GM18498 (cell line): ENCODE measurements around the gene SHROOM3.

Source experiments
- ATAC-seq: cut with Tn5 transposase; IDR thresholded peaks from one replicate; pipeline ENCODE4 v1.9.1; 2021; ENCODE audit warnings: mild to moderate bottlenecking, moderate library complexity; ENCODE audit not compliant: unreplicated experiment

The SHROOM3 gene

DNA sequence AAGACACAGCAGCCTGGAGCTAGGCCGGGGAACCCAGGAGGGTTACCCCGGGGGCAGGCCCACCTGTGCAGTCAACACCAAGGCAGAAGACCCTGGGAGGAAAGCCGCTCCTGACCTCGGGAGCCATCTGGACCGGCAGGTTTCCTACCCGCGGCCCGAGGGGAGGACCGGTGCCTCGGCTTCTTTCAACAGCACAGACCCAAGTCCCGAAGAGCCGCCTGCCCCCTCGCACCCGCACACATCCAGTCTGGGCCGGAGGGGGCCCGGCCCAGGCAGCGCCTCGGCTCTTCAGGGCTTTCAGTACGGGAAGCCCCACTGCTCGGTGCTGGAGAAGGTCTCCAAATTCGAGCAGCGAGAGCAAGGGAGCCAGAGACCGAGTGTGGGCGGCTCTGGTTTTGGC, 305.2 kb downstream of the SHROOM3 start:
- no peak for ATAC-seq

DNA sequence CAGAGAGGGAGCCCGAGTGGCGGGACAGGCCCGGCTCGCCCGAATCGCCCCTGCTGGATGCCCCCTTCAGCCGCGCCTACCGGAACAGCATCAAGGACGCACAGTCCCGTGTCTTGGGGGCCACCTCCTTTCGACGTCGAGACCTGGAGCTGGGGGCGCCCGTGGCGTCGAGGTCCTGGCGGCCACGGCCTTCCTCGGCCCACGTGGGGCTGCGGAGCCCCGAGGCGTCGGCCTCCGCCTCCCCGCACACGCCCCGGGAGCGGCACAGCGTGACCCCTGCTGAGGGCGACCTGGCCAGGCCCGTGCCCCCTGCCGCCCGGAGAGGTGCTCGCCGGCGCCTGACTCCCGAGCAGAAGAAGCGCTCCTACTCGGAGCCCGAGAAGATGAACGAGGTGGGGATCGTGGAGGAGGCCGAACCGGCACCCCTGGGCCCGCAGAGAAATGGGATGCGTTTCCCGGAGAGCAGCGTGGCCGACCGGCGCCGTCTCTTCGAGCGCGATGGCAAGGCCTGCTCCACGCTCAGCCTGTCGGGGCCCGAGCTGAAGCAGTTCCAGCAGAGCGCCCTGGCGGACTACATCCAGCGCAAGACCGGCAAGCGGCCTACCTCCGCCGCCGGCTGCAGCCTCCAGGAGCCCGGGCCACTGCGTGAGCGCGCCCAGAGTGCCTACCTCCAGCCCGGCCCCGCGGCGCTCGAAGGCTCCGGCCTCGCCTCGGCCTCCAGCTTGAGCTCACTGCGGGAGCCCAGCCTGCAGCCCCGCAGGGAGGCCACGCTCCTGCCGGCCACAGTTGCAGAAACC, 306.0 kb downstream of the SHROOM3 start:
- ATAC-seq = no peak

DNA sequence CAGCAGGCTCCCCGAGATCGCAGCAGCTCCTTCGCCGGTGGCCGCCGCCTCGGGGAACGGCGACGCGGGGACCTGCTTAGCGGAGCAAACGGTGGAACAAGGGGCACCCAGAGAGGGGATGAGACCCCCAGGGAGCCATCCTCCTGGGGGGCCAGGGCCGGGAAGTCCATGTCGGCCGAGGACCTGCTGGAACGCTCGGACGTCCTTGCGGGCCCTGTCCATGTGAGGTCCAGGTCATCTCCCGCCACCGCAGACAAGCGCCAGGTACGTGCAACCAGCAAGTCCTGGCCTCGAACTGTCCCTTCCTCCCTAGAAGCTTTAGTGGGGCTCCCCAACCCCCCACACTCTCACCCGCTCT, 306.6 kb downstream of the SHROOM3 start:
- ATAC-seq = no peak

DNA sequence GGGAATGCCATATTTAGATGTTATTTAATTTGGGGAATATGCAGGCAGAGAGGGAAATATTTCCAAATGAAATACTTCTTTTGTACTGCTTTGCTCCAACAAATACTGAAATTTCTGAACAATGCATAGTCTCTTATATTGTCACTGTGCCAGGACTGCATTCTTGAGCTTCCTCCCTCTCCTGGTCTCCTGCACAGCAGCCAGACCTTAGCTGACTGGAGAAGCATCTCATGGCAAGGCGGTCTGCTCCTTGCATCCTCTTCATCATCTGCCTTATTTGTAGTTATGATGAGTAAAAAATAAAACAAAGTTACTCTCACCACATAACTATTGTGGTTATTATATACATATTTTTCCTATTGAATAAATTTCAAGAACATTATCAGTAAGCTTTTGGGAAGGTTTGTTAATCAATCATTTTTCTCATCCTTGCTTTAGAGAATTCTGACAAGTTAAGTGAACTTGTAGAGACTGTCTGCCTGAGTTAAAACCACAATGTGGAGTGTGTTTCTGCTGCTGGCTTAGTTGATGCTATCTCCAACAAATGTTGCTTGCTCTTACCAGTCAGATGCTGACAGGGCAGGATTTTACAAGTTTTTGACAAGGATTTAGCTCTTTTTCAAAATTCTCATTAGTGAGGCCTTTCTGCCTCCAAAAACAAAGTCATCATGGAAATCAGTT, 309.4 kb downstream of the SHROOM3 start:
- ATAC-seq = no peak

DNA sequence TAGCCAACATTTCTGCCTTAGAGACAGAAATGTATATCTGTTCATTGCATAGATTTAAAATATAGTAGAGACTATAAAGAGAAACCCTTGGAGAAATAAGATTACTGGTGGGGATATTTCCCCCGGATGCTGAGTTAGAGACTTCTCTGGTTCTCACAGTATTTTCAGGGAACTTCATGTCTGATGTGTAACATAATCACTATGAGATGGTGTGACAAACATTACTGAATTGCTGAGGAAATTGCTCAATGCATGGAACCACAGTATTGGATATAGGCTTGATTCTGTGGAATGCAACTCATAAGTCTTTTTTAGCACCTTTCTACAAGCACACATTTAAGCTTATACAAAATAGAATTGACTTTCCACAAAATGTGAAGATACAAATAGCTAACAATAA, 310.2 kb downstream of the SHROOM3 start:
- ATAC-seq = no peak

DNA sequence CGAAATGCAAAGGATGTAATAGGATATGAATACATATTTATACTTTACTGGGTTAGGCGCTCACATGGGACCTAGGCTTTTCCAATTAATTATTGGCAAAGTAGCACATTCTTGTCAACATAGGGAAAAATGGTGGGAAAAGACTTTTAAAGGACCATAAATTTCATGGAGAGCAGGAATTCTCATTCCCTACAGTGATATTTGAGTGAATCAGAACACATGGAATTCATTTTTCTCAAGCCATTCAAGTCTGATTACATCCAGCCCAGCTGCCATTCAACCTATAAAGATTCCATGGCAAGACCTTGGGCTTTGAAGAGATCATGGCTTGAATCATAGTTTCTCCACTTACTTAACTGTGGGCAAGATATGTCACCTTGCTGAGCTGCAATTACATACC, 312.5 kb downstream of the SHROOM3 start:
- ATAC-seq = no peak

DNA sequence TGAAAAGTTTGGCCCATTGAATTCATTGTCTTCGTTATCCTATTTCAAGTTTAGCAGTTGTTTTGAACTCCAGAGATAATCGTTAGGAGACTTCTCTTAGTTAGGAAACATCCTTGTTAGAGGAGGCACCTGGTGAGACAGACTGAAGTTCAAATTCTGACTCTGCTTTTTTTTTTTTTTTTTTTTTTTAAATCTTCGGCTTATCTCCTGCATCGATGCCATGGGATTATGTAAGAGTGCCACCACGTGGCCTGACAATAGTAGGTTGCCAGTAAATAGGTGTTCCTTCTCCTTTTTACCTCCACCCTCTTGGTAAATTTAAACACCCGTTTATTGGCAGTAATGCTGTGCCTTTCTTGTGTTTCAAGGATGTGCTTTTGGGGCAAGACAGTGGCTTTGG, 313.6 kb downstream of the SHROOM3 start:
- no peak for ATAC-seq

DNA sequence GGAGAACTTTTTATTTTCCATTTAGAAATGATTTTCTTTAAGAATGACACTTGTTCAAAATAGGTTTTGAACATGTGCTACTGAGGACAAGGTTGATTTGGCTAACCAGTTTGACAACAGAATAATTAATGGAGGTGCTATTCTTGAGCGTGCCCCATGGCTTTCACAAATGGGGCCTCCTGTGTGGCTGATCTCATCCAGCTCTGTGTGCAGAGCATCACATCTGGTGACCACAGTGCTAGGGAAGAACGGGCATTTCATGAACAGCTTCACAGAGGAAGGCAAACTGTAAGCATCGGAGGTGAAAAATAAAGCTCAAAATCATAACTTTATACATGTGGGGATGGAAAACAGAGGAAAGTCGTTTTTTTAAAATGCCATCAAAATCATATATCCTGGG, 314.3 kb downstream of the SHROOM3 start:
- ATAC-seq = no peak

DNA sequence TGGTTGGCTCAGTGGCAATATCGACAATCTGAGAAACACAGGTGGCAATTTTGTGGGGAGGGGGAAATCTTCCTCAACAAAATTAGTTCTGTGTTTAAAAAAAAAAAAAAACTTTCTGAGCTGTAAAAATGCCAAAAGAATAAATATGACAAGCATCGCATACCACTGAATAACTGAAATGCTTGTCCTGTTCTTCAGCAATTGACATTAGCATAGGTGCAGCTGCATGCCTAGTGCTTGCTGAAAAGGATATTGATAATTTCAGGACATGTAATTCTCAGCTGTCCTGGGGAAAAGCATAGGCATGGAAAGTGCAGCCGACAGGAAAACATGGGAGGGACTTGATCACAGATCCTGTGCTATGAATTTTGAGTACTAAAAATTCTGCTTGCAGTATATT, 315.7 kb downstream of the SHROOM3 start:
- ATAC-seq = no peak

DNA sequence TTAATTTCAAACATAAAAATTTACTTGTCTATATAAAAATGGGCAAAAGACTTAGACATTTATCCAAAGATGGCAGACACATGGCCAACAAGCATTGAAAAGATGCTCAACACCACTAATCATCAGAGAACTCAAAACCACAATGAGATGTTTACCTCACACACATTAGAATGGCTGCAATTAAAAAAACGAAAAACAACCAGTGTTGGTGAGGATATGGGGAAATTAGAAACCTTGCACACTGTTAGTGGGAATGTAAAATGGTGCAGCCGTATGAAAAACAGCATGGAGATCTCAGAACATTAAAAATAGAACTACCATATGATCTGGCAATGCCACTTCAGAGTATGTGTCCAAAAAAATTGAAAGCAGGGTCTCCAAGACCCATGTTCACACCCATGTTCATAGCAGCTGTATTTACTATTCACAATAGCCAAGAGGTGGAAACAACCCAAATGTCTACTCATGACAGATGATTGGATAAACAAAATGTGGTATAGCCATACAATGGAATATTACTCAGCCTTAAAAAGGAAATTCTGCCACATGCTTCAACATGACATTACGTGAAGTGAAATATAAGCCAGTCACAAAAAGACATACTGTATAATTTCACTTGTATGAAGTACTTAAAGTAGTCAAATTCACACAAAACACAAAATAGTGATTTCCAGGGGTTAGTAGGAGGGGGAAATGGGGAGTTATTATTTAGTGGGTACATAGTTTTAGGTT, 316.7 kb downstream of the SHROOM3 start:
- ATAC-seq = no peak

DNA sequence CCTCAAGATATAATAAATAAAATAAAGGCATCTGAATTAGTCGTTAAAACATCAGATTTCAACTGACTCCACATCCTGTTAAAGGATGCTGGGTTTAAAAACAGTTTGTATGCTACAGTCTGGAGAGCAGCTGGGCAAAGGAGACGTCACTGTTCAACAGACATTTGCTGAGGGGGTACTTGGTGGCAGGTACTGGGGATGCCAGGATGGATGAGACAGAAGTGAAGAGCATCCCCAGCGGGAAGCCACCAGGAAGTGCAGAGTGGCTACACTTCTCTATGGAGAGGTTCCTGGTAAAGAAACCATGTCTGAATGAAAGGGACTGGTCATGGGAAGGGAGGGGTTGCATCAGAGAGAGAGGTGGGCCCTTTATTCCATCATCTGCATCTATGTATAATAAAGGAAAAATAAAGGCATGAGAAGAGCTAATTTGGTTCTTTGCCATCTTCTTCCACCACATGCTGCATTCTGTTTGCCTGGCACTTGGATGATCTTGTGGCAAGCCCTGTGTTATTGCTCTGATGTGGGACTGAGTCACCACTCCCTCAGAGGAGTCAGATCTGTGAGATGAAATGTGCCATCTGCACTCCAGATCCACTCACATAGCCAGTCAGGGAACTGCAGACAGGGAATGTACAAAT, 318.0 kb downstream of the SHROOM3 start:
- no peak for ATAC-seq

DNA sequence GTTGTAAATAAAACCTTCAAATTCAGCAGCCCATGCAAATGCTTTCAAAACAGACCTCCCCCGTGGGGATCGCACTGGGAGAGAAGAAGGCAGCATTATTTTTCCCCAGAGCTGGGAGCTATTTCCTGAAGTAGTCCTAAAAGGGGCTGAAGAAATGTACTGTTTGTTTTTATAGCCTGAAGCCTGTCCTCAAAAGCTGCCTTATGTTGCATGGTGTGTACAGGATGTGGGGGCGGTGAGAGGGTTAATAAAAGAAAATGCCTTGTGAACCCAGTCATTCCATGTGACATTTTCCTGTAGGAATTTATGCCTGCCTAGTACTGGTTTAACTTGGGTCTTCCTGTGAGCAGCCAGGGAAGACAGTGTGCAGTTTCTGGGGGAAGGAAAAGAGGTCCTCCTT, 318.8 kb downstream of the SHROOM3 start:
- no peak for ATAC-seq

DNA sequence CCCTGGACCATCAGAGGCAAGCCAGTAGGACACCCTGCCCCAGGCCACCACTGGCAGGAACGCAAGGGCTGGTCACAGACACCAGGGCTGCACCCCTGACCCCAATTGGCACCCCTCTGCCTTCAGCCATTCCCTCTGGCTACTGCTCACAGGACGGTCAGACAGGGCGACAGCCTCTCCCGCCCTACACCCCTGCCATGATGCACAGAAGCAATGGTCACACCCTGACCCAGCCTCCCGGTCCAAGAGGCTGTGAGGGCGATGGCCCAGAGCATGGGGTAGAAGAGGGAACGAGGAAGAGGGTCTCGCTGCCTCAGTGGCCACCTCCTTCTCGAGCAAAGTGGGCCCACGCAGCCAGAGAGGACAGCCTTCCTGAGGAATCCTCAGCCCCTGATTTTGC, 319.4 kb downstream of the SHROOM3 start:
- no peak for ATAC-seq

DNA sequence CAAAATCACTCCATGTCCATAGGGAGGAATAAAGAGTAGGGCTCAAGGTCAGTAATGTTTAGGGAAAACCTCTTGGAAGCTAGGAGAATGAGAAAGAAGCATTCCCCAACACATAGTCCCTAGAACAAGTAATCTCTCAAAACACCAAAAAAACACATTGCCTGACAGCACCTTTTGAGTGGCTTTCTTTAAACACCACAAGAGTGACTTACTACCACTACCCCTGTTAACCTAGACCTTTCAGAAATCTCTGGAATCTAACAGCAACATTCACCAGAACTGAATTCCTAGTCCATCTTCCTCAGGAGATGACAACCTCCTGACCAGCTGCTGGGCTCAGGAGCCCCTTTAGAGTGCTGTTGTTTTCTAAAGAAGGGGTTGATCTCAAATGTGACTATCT, 320.7 kb downstream of the SHROOM3 start:
- ATAC-seq = no peak

DNA sequence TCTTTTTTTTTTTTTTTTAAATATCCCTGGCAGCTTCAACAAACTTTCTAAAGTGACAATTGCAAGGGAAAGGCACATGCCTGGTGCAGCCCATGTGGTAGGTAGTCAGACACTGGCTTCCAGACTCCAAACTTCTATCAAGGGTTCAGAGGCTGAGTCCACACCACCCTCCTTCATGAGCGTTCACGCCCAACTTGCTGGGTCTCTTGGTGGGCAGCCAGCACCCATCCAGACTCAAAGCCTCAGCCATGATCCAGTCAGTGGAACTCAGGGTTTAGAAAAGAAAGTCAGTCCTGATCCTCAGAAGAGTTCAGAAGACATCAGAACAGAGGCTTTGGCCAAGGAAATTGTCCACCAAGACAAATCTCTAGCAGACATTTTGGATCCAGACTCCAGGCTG, 321.4 kb downstream of the SHROOM3 start:
- ATAC-seq = no peak

DNA sequence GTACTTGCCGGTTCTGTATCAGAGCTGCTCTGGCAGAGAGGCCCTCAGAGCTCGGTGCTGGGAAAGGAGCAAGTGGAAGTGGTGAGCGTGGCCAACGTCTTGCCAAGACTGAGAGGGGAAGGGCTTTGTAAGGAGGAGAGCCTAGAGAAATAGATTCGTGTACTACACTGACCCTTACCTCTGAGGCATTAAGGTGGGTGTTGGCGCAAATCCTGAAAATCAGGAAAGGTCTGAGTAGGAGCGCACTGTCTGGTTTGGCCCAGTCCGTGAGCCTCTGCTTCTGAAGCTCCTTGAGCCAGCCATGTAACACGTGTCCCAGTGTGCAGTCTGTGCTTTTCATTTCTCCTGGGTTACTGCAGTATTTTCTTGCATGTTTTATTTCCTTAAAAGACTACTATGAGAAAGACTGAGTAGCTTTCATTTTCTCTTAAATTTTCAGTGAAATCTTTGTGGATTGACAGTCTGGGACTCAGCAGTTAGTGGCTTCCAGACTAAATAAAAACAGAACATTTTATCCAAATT, 322.4 kb downstream of the SHROOM3 start:
- ATAC-seq = no peak

DNA sequence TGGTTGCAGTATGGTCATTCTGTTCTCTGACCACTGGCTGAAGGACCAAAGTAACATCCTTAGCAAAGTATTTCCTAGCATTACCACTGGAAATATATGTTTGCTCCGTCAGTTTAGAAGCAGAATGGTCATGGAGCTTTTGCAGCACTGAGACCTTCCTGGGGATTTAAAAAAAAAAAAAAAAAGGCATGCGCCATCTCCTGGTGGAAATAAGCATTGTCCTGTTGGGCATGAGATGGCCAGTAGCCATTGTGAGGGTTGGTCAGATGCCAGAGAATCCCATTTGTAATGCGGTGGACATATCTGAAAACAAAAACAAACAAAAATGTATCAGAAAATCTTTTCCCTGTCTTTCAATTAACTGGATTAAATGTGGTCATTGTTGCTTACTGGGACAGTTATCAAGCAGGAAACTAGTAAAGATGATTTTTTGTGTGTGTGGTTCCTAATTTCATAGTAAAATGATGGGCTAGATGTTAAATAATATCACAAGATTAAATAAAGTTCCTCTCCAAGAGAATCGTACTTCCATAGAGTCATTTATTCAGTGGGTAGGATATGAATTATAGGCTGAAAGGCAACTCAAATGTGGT, 323.4 kb downstream of the SHROOM3 start:
- peak; percentile 42 for ATAC-seq

DNA sequence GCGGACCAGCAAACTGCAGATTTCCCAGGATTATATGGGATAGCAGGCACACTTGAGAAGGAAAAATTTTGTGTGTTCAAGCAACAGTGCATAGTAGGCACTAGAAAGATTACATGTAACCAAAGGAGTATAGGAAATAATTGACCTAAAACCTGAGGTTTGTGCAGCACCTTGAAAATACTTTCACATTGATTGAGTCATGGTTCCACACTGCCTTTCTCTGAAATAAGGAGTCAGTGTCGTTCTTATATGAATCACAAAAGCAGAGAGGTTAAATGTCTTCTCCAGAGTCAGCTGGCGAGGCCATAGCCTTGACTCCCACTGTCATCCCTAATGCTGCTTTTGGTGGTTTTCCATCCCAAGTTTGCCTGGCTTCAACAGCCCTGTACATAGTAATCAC, 324.0 kb downstream of the SHROOM3 start:
- no peak for ATAC-seq

DNA sequence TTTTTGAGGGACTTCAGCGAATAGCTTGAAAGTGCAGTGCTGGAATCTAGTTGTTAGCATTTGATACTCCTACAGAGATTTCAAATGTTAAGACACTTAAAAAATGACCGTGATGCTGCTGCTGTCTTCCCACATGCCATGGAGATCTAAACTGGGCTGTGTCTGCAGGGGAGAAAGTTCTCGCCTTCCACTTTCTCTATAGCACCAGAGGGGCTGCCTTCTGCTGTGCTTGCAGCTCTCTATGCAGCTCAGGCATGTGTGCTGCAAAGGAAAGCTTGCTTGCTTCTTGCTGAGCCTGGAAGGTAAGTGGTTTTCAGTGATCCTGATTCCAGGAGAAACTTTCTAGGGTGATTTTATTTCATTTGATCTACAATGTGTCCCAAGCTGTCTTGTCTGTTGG, 325.2 kb downstream of the SHROOM3 start:
- ATAC-seq = no peak

DNA sequence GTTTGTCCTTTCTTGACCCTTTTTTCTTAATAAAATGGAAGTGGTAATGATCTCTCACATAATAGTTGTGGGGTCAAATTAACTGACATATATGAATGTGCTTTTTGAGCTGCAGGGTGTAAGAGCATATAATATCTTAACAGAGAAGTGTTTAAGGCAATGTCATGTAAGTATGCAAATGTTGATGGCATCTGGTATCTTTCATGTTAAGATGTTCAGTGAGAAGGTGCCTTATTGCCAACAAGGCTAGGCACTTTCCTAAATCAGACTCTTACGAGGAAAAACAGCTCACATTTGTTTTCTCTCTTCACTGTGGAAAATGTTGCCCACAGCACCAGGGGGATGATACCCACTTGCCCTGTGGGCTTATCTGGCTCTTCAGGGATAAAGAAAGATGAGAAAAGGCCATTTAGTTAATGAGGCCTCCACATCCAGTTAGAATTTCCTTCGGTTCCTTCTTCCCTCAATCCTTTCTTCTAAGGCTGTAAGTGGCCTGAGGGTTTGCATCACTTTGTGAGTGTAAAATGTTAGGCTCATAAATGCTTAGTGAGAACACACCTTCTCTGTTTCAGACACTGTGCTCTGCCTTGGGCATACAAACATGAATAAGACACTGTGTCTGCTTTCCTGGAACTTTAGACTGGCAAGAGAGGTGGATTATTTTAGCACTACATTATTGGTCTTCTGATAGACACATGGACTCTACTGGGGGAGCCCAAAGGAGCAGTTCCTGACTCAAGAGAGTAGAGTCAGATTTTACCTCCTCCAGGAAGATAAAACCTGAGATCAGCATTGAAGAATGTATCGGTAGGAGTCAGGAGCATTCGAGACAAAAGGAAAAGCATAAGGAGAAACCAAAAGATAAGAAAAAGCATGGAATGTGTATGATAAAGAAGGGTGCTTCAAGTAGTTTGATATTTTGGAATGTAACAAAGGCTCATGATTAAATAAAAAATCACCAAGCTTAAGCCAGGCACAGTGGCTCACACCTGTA, 327.4 kb downstream of the SHROOM3 start:
- no peak for ATAC-seq
